Activated CD4-positive, alpha-beta T cell treated with anti-CD3 and anti-CD28 coated beads for 24 hours (primary cell): Measurements from ENCODE around the gene LRRC71.

Source experiments
- DNase-seq, 2 donors: peaks; one replicate each; pipeline ENCODE4 v3.0.0-alpha.2; 2020; ENCODE audit warnings: low read depth in 2 of 2

The LRRC71 gene

DNA sequence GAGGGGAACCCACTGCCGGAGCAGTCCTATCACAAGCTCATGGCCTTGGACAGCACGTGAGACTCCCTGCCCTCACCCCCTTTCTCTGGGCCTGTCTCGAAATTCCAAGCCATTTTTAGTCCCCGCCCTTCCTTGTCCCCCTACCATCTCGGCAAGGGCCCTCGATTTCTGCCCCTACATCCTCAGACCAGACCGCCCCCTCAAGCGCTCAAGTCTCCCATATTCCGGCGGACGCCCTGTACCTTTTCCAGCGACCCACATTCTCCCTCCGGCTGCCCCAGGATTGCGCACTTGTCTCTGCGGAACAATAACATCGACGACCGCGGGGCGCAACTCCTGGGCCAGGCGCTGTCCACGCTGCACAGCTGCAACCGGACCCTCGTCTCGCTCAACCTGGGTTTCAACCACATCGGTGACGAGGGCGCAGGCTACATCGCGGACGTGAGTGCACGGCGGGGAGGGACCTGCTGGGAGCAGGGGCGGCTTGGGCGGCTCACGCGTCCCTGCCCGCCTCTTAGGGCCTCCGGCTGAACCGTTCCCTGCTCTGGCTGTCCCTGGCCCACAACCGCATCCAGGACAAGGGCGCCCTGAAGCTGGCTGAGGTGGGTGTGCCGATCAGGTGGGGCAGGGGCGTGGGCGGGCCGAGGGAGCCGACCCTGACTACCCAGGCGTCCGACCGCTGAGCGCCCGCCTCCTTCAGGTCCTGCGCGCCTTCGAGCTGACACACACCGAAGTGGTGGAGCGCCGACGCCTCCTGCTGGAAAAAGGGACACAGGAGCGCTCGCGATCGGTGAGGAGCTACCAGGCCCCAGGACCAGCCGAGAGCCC, 7.0 kb downstream of the LRRC71 start:
- DNase-seq: peak; percentile 43 to 68

DNA sequence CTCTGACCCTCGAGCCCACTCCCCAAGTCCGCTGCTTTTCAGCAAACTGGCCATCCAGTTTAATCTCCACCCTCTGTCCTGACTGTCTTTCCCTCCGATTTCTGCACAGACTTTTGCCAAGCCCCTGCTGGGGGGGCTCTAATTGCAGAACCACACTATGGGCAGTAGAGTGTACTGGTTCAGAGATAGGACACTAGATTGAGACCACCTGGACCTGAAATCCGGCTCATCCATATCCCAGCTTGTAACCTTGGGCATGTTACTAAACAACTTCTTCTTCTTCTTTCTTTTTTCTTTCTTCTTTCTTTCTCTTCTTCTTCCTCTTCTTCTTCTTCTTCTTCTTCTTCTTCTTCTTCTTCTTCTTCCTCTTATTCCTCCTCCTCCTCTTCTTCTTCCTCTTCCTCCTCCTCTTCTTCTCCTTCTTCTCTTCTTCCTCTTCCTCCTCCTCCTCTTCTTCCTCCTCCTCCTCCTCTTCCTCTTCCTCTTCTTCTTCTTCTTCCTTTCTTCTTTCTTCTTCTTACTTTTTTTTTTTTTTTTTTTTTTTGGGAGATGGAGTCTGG, 7.7 kb downstream of the LRRC71 start:
- DNase-seq: no peak

DNA sequence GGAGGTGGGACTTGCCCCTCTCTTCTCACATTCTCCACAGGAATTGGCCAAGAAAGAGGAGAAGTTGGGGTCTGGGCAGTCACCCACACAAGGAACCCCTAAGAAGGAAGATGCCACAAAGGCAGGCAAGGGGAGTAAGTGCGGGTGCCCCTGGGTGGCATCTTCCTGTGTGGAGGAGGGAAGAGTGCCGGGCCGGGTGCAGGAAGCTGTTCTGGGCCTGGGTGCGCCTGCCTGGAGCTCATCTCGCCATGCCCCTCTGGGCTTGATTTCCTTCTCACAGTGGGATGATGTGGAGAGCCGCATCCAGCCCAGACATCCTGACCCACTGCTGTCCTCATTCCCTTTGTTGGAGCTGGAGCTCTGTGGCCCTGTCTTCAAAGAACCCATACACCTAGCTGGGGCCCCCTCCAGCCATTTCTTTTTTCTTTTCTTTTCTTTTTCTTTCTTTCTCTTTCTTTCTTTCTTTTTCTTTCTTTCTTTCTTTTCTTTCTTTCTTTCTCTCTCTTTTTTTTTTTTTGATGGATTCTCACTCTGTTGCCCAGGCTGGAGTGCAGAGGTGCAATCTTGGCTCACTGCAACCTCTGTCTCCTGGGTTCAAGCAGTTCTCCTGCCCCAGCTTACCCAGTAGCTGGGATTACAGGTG, 9.3 kb downstream of the LRRC71 start:
- no peak for DNase-seq

DNA sequence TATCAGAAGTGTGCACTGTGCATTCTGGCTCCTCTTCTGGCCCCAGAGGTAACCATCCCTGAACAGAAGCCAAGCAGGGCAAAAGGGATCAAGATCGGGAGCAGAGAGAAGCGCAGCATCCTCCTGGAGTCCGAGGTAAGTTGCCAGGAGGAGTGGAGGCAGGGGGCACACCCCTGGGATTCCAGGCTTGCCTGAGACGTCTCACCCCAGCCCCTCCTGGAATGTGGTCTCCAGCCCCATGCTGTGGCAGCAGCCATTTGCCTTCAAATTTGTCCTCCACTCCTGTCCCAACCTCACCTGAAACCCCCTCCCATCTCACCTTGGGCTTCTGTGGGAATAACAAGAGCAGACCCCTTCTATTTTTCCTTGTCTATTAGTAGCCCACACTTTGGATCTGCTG, 10.1 kb downstream of the LRRC71 start:
- DNase-seq: no peak

DNA sequence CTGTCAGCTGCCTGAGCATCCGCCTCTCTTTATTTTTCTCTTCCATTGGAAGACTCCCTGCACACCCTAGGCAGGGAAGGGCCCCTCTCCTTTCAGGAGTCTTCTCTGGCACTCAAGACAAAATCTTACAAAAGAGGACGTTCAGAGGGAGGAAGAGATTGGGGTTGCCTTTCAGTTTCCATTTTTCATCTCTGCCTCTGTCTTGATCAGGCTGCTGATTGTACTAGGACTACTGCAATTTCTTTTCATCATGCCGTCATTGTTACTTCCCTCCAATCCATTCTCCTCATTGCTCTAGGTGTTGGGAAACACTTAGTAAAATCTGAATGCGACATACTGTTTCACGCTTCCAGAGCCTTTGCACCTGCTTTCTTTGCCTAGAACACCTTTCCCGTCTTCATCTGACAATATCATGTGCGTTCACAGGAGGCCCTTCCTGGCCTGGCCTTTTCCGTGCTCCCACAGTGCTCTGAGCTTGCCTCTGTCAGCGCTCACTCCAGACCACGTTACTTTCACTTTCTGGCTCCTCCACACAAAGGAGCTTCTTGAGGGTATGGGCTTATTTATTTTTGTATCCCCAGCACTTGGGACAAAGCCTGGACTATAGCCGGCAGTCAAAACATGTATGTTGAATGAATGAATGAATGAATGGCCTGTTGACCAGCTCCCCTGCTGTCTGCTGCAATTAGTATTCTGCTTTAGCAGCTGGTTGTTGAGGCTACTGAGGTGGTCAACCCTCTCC, 10.9 kb downstream of the LRRC71 start:
- DNase-seq: no peak

DNA sequence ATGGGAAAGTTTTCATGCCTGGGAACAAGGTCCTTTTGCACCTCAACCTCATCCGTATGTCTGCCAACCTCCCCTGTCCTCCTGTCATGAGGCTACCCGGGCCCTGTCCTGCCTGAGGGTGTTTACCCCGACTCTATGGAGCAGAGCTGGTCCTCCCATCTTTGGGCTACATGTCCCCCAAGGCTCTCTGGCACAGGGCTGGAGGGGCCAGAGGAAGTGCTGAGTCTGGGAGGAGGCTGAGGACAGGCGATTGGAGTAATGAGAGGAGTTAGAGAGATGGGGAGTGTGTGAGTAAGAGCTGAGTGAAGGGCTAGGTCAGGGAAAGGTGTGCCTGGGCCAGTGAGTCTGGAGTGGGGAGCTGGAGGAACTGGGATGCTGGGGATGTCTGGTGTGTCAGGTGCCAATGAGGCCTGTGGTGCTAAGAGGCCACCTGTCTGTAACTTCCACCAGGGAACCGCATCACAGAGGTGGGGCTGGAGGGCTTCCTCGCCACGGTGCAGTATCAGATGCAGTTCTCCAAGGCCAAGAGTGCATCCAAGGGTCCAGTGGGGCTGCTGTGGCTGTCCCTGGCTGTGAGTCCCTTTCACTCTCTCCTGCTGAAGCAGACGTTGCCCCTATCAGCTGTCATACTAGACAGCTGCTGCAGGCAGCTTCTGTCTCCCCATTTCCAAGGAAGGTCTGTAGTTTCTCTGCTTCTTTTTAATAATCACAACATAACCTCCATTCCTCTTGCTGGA, 11.7 kb downstream of the LRRC71 start:
- DNase-seq: no peak

DNA sequence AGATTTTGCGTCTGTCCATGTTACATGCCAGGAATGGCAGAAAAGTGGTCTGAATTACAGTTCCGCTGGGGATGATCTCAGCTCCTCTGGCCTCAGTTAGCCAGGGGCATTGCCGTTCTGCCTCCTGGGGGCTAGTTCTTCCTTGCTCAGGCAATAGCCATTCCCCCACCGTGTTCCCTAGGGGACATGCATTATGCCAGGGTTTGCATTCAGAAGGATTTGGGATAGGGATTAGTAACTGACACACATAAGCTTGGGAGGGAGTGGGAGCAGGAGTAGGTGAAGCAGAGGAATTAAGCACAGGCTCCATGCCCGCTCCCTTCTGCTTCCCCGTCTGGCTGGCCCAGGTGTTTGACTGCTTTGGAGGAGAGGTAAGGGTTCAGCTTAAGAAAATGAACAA, 12.7 kb downstream of the LRRC71 start:
- DNase-seq: no peak

DNA sequence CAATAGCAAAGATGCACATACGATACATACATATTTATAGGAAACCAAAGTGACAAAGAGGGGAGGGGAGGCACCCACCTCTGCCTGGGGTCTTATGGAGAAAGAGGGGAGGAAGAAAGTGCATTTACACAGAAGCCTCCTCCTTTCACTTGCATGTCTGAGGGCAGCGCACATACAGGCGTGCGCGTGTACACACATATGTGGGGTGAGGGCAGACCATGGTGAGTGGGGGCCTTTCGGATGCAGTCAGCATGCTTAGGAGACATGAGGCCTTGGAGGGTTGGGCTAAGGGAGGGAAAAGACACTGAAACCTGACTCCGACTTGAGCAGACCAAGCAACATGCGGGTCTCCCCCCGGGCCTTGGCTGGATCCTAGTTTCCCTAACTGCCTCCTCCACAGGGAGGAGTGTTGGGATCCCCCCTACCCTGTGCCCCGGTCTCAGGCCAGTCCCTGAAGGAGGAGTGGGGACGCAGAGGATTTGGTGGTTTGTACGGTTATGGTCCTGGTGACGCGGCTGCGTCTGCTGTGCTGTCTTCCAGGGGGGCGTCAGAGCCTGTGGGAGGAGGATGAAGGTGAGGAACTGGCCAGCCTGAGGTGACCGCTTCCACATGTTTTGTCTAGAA, 15.2 kb downstream of the LRRC71 start:
- DNase-seq: no peak

DNA sequence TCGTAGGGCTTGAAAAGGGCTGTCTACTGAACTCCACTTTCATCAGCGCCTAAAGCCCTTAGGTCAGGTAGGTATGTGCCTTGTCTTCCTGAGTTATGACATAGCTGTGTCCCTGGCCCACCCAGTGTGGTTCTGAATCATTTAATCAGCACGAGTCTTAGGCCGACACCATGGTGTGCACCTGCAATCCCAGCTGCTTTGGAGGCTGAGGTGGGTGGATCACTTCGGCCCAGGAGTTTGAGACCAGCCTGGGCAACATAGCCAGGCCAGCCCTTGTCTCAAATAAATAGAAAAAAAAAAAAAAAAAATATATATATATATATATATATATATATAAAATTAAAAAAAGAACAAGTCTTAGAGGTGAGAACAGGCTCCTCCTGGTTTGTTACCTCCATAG, 15.8 kb downstream of the LRRC71 start:
- no peak for DNase-seq

DNA sequence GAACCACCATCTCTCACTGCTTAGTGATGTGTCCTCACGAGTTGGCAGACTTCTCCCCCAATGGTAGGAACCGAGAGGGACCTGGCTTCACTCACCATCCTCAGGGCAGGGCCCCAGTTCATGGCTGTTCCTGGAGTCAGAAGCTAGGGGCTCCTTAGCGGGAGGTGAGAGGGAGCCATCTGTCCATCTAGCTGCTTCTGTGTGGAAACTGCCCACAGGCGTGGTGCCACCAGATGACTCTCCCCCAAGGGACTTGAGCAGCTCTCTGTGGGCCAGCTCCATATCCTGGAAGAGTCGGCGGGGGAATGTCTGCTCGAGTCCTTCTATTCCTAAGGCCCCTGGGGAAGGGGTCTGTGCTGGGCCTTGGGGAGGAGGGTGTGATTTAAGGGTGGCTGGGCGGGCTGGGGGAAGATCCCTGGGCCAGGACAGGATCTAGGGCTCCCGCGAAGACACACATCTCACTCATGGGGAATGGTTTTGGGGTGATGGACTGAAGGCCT, 16.3 kb downstream of the LRRC71 start:
- no peak for DNase-seq

DNA sequence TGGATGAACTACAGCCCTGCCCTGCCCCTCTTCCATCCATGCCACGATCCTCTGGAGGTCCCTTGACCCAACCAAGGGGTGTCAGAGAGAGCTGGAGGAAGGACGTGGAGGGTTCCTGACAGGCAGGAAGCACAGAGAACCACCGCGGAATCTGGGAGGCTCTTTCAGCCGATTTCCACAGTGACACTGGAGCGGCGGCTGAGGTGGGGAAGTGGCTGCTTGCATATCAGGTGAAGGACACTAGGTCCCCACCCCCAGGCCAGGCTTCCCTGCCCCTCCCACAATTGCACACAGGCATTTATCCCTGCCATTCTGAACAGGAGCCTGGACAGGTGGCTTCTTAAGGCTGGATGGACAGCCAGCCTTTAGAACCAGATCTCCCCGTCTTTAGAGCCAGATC, 17.5 kb downstream of the LRRC71 start:
- no peak for DNase-seq

DNA sequence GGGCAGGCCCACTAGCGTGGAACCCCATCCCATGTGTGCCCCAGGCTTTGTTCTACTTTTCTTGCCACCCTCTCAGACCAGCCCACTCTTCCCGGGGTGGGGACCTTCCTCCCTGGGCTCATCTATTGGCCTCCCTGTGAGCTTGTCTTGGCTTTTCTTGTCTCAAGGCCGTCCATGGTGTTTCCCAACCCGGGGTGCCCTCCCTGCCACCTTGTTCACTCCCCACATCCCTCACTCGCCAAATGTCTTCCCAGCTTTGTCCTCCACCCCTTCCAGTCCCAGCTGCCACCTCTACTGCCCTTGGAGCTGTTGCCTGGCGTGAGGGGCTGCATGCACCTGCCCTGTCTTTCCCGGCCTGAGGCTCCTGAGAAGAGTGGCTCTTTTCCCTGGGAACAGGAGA, 18.4 kb downstream of the LRRC71 start:
- no peak for DNase-seq

DNA sequence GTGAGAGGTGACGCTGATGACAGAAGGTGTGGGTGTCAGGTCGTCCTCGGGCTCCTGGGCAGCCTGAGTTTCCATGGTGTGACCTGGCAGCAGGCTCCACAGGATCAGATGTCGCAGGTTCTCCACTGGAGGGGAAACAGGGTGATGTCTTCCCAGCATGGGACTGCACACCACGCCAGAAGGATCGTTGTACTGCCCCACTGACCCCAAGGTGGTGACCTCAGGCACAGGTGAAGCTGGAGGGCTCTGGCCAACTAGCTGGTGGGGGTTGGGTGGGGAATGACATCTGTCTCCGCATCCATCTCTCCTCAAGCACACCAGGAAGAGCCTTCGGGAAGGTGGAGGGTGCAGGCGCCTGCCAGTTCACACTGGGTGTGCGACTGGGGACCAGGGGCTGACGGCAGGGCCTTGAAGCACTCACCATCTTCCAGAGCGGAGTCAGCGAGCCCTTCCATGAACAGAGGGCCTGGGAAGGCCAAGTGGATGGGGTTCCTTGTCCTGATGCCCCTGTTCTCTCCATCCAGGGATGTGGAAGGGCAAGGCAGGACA, 19.4 kb downstream of the LRRC71 start:
- no peak for DNase-seq

DNA sequence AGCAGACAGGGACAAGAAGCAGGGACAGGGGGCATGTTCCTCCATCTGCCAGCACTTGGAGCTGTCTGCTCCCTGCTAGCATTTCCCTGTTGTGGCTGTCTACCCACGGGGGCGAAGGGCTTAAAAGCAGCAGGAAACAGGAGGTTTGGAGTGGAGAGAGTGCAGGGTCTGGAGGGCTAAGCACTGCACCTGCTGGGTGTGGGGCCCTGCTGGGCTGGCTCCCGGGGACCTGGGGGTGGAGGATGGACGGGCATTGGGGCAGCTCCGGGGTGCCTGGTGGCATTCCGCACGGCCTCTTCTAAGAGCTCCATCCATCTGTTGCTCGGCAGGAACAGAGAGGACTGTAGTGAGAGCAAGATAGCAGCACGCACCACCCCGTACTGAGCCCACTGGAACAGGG, 21.2 kb downstream of the LRRC71 start:
- DNase-seq: no peak

DNA sequence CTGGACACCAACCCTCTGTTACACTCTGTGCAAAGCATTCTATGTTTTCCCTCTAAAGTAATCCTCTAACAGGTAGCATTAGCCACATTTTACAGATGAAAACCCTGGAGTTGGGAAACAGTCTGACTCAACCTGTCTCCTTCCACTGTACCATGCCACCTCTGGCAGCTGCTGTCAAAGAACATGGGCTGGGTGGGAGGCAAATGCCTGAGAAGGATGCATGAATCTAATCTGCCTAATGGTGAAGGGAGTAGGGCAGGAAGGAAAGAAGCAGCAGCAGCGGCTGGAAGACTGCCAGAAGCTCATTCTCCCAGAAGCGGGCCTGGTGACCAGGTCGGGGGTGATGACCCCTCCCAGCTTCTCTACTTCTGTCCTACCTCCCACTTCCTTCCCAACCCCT, 21.7 kb downstream of the LRRC71 start:
- no peak for DNase-seq

DNA sequence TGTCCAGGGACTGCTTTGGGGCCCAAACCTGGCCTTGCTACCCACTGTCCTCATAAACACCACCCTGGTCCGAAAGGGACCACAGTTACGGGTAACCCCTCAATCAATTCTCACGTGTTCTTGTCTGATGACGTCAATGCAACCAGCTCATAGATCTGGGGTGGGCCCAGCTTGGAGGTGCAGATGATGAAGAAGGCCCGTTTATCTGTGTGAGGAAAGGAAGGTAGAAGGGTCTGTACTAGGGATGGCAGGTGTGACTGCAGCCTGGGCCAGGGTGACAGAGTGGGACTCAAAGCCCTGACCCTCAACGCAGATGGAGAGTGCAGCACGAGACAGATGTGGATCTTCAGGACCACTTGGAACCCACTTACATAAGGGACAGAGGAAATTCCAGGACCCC, 22.1 kb downstream of the LRRC71 start:
- DNase-seq: no peak

DNA sequence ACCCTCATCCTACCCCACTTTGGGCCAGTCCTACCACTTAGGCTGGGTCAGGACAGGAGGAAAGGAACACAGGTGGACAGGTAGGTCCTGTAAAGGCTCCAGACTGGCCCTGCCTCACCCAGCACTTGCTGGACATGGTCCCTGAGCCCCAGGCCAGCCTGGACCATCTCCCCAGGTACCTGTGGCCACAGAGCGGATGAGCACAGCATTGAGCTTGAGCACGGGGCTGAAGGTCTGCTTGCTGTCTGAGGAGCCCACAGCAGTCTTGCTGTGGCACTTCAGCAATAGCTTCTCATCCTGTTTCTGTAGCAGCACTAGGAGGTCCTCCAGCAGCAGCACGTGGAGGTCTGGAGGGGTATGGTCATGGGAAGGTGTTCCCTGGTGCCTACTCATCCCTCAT, 23.3 kb downstream of the LRRC71 start:
- DNase-seq: no peak

DNA sequence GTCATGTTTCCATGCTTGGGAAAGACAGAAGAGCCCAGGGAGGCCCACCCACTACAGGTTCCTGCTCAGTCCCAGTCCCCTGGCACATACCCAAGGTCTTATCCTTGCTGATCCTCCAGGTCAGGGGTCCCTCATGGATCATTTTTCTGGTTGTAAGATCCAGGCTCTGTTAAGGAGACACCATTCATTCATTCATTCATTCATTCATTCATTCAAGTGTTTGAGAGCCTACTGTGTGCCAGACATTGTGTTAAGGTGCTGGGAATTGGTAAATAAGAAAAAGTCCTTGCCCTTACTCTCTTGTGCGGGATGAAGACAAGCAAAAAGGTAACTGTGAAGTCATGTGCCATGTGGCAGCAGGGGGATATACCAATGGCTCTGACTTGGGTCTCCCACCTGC, 23.8 kb downstream of the LRRC71 start:
- DNase-seq: no peak

DNA sequence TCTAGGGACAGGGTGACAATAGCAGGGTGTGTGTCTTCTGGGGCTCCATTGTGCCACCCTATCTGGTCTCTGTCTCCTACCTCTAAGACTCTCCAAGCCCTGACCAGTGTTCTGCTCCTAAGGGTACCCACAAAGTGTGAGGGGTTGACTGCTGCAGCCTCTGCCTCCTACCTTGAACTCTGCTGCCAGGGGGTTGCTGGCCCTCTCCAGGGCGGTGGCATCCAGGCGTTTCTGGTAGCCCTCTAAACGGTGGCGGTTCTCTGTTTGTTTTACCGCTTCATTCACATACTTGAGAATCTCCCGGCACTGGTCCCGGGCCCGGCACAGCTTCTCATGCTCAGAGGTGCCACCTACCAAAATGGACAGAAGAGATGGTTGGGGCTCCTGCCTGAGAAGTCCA, 24.4 kb downstream of the LRRC71 start:
- DNase-seq: no peak

DNA sequence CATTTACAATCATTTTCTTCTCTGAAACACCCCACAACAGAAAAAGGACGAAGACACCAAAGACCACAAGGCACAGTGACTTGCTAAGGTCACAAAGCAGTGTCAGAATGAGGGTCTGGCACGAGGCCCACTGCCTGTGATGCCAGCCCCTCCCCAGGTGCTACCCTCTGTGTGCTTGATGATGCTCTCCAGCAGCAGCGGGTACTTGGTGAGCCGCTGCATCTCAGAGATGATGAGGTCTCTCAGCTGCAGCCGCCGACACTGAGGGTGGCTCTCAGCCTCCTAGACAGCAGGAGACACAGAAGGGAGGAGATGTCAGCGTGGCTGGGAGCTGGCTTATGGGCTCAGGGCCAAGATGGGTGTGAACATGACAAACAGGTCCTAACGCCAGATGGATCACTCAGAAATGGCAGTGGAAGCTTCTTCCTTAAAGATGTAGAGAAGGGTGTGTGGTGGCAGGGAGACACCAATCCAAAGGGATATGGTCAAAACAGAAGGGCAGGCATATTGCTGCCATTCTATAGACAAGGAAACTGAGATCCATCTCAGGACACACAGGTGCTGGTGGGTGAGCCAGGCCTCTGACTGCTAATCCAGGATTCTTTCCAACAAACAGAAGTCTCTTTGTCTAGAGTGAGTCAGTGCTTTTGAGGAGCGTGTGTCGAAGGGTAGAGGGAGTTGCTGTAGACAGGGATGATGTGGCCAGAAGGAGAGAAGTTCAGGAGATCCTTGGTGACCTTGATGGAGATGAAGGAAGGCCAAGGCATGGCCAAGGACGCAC, 25.6 kb downstream of the LRRC71 start:
- no peak for DNase-seq
